ENCODE measurements around the gene BBS9.
A peak's percentile ranks its signal among the peaks of the same experiment; 100 is the strongest.

Gene BBS9

DNA sequence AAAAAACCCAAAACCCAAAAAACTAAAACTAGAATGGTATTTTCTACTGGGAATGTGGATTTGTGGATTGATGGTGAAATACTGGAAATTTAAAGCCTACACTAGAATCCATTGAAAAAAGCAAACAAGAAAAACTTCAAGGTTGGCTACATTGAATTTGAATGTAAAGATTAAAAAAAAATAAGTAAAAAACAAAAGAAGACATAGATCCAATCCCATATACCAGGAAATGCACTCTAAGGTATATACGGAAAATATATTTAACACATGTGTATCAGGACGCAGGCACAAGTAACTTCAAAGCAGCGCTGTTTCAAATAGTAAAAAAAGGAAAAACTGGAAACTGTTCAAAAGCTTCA, 754 bp upstream of the BBS9 start:
- DNase-seq = no peak

- DNase-seq = no peak
These were observed 416 bp downstream of the BBS9 start for GRCh38 chr7:33129806-33130153.

DNA sequence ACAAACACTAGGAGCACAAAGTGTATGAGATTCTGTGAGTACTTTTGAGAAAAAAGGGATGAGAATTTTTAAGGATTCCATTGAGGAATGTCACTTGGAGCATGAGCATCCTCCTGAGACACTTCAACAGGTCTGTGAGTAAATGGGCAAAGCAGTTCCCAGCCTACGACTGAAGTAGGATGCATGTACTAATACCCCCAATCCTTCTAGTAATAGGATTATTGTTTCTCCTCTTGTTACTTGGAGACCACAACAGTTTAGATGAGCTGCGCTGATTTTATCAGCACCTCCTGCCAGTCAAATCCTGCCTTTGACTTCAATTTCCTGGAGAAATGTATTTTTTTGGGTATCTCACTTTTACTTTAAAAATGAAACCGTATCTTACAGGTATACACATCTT, 820 bp downstream of the BBS9 start:
- DNase-seq = no peak

DNA sequence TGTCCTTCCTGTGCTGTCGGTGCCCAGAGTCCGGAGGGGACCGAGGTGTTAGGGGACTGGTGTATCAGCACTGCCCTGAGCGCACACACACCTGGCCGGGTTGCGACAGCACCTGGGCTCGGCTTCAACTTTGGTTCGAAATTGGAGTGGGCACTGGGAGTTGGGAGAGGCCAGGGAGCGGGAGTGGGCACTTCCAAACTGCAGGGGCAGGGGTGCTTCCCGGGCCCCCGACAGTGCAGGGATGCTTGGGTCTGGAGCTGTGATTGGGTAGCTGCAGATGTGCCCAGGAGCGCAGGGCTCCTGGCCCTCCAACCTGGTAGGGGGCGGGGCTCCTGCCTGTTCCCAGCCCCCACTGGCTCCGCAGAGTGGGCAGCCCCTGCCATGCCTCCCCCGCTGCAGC, 7.7 kb downstream of the BBS9 start:
- no peak for DNase-seq

- no peak for DNase-seq
These were observed 13.2 kb downstream of the BBS9 start for GRCh38 chr7:33142585-33142984.

GRCh38 chr7:33143996-33144718, 14.8 kb downstream of the BBS9 start:
- DNase-seq = no peak

DNA sequence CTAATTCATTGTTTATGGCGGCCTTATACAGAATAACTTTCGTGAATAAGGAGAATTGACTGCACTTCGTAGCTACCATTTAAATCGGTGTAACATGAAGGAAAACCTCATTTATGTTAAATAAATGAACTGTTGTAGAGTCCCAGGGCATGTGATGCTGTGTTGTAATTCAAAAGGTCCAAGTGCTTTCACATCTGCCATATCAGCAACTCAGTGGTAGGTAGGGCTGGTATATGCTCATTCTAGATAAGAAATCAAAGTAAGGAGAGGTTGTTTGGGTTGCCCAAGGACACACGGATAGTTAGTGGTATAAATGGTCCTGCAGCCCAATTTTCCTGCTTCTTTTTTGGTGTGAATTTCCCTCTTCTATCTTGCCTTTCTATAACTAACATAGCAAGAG, 15.8 kb downstream of the BBS9 start:
- no peak for DNase-seq

- no peak for DNase-seq
These were observed 22.7 kb downstream of the BBS9 start for GRCh38 chr7:33152087-33152486.

GRCh38 chr7:33155811-33156210, 26.4 kb downstream of the BBS9 start:
- no peak for DNase-seq

DNA sequence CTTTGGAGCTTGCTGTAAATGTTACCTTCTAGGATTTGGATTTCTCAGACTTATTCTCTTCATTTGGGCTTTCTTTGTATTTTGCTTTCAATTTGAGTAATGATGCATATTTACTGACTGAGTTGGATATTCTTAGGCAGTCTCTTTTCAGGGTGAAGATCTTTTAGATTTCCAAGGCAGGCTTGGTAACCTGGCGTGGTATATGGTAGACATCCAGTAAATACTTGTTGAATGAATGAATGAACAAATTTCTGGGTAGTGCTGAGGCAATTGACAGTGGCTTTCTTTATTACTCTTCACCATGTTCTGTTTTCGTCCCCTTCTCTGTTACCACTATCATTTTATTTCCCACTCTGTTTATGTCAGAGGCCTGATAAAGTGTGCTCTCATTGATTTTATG, 27.1 kb downstream of the BBS9 start:
- DNase-seq = no peak

DNA sequence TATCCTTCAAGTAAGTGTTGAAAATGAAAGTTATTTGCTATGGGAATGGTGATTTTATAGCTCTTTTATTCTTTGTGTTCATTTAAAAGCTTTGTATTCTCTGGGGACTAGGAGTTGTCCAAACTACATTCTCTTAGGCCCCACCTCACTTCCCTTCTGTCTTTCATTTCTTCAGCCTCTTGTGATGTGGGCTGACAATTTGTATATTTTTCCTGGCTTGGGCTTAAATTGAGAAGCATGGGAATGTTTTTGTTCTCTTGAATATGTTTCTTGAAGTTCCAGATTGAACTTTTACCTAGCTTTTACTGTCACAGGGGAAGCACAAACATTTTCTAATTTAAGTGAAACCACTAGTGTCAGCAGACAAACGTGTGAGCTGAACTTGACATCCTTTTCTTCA, 27.9 kb downstream of the BBS9 start:
- no peak for DNase-seq

DNA sequence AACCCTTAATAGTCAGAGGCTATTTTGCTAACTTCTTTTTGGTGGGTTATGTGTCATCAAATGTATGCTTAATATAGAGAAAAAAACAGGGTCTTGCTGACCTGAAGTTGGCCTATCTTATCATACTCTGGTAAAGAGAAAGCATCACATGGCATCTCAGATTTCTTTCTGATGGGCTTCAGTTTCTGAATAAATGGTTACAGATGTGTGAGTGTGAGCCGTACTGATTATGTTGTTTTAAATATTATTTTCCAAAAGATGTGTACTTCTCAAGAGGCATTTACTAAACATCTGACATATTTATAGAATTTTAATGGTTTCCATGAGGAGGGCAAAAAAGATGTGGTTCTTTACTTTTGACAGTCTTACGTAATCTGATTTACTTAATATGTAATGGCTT, 28.4 kb downstream of the BBS9 start:
- no peak for DNase-seq

DNA sequence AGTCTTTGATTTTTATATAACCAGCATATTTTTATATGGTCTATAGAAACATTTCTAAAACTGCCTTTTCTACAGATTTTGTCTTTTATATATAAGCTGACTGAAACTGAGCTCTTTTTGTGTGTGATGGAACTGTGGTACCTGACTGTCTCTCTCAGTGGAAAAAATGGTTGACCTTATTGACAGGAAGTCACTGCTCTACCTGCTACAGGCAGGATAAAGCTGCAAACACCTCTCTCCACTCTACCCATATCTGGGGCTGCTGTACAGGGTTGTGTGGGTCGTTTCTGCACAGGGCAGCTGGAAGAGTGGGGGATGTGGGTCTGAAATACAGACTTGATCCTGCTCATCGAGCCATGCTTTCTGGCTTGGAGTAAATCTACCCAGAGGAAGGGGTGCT, 48.5 kb downstream of the BBS9 start:
- no peak for DNase-seq

GRCh38 chr7:33179519-33179918, 50.2 kb downstream of the BBS9 start:
- DNase-seq = no peak

GRCh38 chr7:33183504-33183903, 54.1 kb downstream of the BBS9 start:
- no peak for DNase-seq

DNA sequence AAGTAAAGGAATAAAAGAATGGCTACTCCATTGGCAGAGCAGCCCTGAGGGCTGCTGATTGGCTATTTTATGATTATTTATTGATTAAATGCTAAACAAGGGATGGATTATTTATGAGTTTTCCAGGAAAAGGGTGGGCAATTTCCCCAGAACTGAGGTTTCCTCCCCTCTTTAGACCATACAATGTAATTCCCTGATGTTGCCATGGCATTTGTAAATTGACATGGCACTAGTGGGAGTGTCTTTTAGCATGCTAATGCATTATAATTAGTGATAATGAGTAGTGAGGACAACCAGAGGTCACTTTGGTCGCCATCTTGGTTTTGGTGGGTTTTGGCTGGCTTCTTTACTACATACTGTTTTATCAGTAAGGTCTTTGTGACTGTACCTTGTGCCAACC, 55.5 kb downstream of the BBS9 start:
- no peak for DNase-seq

DNA sequence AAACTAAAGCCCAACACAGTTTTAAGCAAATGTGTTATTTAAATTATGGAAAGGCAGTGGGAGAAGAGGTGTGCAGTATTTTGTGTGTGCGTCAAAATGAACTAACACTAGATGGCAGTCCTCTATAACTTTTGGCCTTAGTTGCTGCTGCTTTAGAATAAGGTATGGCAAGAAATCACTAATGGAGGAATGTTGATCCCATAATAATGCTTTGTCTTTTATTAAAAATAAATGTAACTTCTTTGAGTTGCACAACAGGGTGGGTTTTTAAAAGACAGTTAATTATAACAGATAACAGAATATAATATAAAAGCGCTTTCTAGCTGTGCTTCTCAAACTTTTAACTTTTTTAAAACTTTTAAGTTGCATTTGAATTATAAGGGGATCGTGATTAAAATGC, 56.4 kb downstream of the BBS9 start:
- DNase-seq = peak in 1 of 2 experiments; percentile 14

- no peak for DNase-seq
These were observed 56.8 kb downstream of the BBS9 start for GRCh38 chr7:33186192-33186591.

DNA sequence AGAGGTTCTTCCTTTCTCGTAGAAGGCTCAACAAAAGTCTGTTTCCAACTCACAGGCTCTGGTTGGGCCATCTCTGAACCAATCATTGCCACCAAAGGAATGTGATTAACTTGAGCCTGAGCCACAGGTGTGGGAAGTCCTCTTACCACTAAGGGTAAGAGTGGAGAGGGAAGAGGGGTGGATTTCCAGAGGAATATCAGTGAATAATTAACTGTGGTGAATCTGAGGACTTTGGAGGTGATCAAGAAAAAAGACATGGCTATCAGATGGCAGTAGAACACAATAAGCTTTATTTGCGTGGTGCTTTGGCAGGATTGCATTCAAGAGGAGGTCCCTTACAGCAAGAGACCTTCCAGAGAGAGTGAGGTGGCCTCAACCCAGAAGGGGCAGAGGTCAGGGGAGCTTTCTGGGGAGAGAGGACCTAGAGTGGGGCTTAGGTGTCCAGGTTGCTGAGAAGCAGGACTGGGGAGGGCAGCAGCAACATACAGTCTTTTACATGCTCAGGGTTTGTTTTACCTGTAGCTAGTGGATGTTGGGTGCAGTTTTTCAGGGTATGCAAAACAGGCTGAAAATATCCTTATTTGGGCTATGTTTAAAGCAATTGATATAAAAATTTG, 61.4 kb downstream of the BBS9 start:
- no peak for DNase-seq

DNA sequence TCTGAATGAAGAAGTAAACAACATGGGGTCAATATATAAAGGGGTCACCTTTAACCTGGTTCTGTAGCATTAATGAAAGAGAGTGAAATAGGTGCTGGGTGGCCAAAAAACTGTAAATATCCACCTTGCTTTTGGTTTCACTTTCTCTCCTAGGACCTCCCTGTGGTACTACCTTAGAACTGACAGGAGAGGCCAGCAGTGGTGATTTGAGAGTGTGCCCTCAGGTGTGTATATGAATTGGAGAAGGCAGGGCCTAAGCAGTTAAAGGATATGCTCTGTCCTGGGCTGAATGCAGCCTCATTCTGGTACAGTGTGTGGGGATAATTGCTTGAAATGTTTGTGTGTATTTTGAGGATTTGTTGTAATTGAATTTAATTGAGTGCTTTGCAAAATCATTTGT, 62.0 kb downstream of the BBS9 start:
- no peak for DNase-seq

- no peak for DNase-seq
These were observed 63.4 kb downstream of the BBS9 start for GRCh38 chr7:33192695-33193291.

- no peak for DNase-seq
These were observed 64.0 kb downstream of the BBS9 start for GRCh38 chr7:33193308-33193864.

DNA sequence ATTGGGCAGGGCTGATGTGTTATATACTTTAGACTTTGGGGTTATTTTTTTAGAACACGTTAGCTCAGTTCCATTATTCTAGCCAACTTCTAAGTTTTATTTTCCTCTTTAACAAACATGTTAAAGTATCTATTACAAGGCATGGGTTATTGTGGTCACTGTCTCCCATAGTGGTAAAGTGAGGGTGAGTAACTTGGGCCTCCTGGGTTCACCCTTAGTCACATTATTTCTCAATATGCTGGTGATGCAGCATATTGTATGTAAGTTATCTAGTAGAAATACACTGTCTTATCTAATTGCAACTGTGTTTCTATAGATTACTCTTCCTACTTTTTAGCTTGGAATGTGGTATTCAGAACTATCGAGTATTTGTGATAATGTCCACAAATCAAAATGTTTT, 65.9 kb downstream of the BBS9 start:
- DNase-seq = no peak

- DNase-seq = no peak
These were observed 66.9 kb downstream of the BBS9 start for GRCh38 chr7:33196221-33196620.

DNA sequence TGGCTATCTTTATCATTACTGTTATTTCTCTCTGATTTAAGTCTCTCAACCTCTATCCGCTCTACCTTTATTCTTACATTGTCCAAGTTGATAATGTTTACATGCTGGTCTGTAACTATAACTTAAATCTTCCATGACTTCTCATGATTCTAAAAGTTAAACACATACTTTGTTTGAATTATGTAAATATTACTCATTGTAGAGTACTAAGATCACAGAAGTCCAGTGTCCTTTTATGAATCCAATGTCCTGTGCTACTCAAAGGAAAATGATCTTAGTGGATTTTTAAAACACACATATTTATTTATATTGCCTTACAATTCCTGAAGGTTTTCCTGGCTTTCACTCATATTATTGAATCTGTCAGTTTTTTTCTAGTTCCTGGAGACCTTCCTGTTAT, 70.9 kb downstream of the BBS9 start:
- DNase-seq = no peak

Data from NCI-H1930 (cell line).